Hematopoietic multipotent progenitor cell treated with erythropoietin and hydrocortisone succinate and interleukin-3 and kit ligand, for 8 days (in vitro differentiated cells): ENCODE data around the gene TMEM208.

Source experiments
- DNase-seq: peaks from one replicate; pipeline ENCODE4 v3.0.0-alpha.2; 2015

TMEM208 gene

DNA sequence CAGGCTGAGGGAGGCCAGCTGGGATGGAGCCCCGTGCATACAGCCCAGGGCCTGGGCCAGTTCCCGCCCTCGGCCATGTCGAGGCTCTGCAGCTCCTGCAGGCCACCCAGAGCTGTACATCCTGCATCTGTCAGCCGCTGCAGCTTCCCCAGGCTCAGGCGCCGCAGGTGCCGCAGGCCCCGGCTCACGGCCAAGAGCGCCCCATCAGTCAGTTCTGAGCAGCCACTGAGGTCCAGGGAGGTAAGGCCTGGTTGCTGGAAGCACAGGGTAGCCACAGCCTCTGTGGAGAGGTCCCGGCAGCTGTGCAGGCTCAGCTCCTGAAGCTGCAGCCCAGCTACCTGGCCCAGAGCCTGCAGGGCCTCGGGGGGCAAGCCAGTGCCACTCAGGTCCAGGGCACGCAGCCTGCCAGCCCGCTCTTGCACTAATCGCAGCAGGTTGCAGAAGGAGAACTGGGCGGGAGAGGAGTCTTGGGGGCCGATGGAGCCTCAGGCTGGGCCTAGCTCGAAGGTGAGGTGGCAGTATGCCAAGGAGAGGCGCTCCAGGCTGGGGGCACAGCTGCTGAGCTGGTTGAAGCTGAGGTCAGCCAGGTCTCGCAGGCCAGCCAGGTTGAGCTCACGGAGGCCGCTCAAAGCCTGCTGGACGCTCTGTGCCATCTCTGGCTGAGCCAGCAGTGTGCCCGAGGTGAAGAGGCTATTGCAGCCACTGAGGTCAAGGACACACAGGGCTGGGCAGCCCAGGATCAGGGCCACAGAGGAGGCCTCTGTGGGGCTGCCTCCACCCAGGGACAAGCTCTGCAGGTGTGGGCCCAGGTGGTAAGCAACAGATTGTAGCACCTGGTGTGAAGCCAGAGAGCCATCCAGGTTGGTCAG, 16.6 kb upstream of the TMEM208 start:
- DNase-seq = no peak

DNA sequence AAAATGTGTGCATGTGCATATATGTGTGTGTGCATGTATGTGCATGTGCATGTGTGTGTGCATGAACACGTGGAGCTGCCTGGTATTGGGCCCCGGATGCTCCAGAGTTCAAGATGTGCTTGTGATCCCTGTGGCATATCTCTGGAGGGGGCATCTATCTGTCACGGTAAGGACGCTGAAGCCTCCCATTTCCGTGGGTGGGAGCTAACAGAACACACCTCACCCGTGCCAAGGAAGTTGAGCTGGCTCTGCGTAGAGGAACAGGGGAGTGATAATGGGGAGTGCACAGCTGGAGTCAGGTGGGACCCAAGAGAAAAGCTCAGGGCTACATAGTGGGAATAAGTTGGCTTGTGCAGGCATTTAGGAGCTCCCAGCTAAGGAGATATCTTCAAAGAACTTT, 15.3 kb upstream of the TMEM208 start:
- no peak for DNase-seq

- no peak for DNase-seq
Measured at GRCh38 chr16:67212766-67213165, 14.2 kb upstream of the TMEM208 start.

DNA sequence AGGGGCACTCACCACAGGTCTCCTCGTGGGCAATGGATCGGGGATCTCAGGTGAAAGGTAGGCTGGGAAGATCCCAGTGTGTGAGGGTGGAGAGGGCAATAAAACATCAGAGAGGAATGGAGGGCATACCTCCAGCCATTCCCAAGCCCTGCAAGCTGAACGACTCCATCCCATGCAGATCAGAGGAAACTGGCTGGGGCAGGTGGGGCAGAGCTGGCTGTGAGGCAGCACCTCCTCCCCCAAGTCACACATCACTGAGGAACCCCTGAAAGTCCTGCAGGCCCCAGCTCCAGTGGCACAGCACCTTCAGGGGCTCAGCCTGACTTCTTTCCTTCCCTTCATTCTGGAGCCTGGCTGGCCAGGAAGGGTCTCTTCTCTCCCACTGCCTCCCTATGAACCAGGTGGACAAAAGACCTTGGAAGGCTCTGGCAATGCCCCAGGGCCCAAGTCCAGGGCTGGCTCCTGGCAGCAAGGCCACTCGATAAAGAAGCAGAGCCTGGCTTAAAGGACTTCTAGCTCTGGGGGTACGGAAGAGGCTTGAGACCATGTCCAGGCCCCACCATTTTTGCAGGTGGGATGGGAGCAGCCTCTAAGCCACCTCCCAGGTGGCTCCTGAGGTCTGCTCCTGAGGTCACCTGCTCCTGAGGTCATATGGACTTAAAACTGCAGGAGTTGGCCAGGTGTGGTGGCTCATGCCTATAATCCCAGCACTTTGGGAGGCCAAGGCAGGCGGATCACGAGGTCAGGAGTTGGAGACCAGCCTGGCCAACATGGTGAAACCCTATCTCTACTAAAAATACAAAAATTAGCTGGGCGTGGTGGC, 13.5 kb upstream of the TMEM208 start:
- no peak for DNase-seq

DNA sequence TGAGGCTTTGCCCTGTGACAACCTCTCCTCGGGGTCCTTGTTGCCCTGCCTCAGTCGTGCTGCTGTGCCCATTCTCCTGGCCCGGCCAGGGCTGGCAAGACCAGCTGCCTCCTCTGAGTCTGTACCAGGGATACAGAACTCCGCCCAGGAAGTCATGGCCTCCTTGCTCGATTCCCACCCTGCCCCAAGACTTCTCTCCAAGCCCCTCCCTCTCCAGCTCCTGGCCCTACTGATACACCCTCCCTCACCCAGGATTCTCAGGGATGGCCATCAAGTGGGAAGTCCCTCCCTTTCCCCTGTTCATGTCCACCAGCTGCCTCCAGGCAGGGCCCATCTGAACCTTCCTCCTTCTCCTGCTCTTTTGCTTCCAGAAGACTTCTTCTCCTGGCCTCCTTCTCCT, 11.2 kb upstream of the TMEM208 start:
- DNase-seq = no peak

GRCh38 chr16:67216612-67217490, 10.1 kb upstream of the TMEM208 start:
- peak; percentile 93 for DNase-seq

- DNase-seq = no peak
Measured at GRCh38 chr16:67223992-67224391, 2.9 kb upstream of the TMEM208 start.

DNA sequence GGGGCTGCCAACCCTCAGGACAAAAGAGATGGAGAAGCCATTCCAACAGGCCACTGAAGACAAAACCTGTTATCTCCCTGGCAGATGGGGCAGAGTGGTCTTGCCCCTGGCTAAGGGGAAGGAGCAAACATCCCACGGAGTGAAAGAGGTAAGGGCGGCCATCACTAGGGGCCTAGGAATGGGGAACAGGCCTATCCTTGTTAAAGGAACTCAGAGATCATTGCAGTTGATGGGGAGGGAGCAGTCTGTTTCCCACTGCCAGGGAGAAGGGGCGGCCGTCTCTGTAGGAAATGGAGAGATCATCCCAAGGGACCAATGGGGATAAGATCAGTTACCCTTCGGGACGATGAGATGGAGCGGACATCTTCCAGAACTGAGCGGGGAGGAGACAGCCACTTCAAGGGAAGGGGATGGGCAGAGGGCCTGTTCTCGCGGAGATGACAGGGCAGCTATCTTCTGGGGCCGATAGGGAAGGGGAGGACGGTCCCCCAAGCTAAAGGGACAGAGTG, 581 bp upstream of the TMEM208 start:
- DNase-seq = no peak

DNA sequence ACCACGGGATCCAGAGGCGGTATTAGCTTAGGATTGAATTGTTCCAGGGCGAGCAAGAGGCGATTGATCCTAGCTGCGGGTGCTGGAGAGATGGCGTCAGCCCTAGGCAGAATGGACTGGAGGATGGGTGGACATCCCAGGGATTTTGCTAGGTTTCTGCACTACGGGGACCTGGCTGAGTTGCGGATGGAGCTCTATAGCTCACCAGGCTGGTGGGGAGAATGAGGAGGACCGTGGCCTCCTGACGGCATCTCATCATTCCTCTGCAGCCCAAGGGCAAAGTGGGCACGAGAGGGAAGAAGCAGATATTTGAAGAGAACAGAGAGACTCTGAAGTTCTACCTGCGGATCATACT, 614 bp downstream of the TMEM208 start:
- no peak for DNase-seq

- no peak for DNase-seq
Measured at GRCh38 chr16:67228034-67228785, 1.3 kb downstream of the TMEM208 start.

- no peak for DNase-seq
Measured at GRCh38 chr16:67228905-67229304, 2.0 kb downstream of the TMEM208 start.

GRCh38 chr16:67229906-67230808, 3.2 kb downstream of the TMEM208 start:
- no peak for DNase-seq

- no peak for DNase-seq
Measured at GRCh38 chr16:67230809-67231660, 4.1 kb downstream of the TMEM208 start.

DNA sequence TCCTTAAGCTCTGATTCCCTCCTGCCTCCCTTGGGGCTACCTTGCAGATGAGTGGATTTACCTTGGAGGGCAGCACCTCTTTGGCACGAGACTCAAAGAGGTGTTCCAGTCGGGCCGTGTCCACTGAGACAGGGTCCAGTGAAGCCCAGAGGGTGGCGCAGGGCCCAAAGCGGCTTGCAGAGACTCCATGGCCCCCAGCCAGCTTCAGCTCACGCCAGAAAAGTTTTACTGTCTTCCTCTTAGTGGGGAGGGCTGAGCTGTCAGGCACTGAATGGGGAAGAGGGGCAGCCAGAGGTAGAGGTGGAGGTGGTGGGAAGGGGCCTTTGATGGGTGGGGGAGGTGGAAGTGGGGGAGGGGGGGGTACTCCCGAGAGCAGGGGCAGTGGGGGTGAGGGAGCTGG, 6.7 kb downstream of the TMEM208 start:
- DNase-seq = no peak

GRCh38 chr16:67234180-67234597, 7.3 kb downstream of the TMEM208 start:
- DNase-seq = no peak

GRCh38 chr16:67235816-67236562, 9.1 kb downstream of the TMEM208 start:
- DNase-seq = peak; percentile 86

GRCh38 chr16:67236563-67237395, 9.8 kb downstream of the TMEM208 start:
- DNase-seq = peak; percentile 82
